Esophagus mucosa (tissue), 1 donor: Measurements from ENCODE around the gene CLDN17. TPM values are rescaled to one million over a fixed set of nuclear protein-coding genes. Genes with fewer than 3 reads are reported as not detected.
A peak's percentile ranks its signal among the peaks of the same experiment; 100 is the strongest.

Experiments used
- ATAC-seq: fragments of 200-7000 bp; cut with Tn5 transposase; one replicate; pipeline ENCODE4 v1.9.1; 2020
- total RNA-seq: library from RNA; stranded (reverse); gene quantifications from one replicate; pipeline ENCODE4 v1.2.4, GENCODE V29; 2023
- donor health status: DM: yes; HTN: yes; CAD: no.

The CLDN17 gene, protein sequence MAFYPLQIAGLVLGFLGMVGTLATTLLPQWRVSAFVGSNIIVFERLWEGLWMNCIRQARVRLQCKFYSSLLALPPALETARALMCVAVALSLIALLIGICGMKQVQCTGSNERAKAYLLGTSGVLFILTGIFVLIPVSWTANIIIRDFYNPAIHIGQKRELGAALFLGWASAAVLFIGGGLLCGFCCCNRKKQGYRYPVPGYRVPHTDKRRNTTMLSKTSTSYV
- total RNA-seq, result 1.8 TPM

DNA sequence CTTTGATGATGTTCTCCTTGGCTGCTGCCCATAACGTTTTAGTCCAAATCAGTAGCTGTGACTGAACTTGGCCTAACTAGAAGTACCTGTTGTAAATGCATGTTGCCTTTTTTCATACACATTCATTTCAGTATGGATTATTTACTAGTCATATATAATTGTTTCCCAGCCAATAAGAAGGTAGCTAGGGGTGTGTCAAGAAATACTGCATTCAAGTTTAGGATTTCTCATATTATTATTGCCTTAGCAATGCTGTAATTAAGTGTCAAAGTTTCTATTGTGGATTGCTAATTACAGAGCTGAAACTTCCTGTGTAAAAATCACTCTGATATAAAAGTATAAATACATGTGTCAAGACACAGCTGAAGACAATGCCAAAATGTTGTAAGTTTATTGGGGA is at the start of gene CLDN17:
Gene CLDN17, minus strand, starts transcription at position 101 of the 400 bp plus-strand sequence. CDS start 188 bp downstream, outside the sequence.
- ATAC-seq, result peak; percentile 71

GRCh38 chr21:30216041-30216723 is 49.6 kb upstream of the CLDN17 start, which contains the start of gene CLDN8:
CLDN8 (minus strand) TSS chr21:30216097; CDS start chr21:30215925, 172 bp downstream.
- ATAC-seq, result peak; percentile 96

DNA sequence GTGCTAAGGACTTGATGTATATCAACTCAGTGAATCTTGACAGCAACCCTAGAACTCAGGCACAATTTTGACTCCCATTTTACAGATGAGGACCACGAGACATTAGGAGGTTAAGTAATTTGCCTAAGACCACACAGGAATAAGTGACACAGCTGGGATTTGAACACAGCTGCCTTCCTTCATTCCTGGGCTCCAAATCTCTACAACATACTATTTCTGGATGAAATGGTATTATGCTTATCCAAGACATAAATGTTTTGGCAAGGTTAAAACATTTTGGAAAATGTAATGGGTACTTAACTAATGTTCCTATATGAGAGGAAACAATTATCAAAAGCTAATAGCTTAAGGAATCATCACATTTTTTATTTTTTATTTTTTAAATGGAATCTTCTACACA is 44.5 kb upstream of the CLDN17 start:
- no peak for ATAC-seq

DNA sequence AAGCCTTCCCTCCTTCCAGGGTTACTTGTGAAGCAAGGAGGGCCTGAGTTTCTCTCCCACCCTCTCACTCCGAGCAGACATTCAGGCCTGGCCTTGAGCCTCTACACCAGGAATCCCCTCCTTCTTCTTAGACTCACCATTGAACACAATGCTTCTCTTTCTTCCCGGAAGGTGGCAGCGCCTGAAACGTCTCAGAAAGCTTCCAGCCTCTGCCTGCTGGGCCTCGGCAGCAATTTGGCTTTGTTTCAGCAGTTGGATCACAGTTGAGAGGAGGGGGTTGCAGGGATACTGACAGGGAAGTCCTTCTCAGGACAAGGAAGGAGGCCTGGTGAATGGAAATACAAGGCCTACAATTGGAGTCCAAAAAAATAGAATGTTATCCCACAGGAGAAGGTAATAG is 43.0 kb upstream of the CLDN17 start:
- ATAC-seq, result no peak

GRCh38 chr21:30207252-30207579 is 40.6 kb upstream of the CLDN17 start:
- no peak for ATAC-seq

DNA sequence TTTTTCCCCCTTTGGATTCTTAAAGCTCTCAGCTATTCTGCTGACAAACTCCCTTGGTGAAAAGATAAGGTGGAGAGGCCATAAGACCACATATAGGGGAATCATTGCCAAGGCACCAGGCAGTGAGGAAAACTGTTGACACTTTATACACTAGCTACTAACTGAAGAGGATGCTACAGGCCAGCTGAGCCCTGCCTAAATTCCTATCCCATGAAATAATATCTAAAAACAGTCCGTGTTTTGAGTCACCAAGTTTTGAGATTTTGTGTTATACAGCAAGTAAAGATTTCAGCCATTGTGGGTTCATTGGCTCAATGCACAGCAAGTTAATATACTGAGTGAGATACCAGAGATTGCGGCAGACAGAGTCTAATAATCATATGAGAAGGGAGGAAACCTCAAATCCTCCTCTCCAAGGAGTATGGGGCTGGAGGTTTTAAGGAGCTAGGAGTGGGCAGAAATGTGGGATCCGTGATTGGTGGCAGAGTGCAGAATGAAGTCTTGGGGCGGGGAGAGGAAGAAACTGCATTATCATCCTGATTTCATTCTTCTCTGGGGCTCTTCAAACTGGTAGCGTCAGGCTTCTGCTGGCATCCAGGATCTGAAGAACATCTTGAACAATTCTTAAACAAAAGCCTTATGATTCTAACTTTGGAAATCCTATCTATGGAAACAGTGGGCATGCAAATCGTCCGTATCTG is 40.1 kb upstream of the CLDN17 start:
- no peak for ATAC-seq

- no peak for ATAC-seq
Measured at GRCh38 chr21:30200000-30200399, 33.4 kb upstream of the CLDN17 start.

DNA sequence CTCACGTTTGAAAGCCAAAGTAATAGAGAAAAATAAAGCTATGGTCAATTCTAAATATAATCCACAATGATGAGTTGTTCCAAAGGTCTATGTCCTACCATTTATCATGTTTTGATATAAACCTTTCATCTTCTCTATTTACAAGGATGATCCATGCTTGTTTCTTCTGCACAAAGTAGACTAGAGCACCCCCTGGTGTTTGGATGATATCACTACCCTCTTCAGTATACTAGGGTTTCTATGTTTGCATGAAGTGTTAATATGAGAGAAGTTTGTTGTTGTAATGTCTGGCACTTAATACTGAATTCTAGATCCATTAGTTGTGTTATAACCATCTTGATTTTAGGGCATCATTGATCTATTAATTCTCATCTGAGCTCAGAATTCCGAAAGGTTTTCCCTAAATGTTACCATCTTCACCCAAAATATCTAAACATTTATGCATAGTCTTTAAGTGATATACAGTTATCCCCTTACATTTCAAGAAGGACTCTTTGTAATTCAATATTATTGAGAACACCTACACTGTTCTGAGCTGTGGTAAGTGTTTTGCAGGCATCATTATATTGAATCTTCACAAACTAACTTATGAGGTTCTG is 28.2 kb upstream of the CLDN17 start:
- ATAC-seq, result peak; percentile 86

- no peak for ATAC-seq
Measured at GRCh38 chr21:30193201-30193600, 26.6 kb upstream of the CLDN17 start.

DNA sequence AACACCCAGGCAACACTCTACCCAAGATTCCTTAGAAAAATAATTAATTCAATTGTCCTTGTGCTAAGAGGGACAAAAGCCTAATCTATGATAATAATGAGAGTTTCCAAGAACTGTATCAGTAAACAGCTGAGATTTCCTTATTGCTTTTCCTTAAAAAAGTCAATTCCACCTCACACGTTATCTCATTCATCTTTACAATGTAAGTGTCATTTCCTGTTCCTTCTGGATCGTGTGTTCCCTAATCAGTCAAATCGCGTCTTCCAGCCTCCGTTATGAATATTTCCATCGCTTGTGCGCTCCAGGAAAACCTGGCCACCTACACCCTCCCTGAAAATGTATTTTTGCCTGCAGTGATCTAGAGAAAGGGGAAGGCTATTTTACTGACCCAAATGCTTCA is 23.9 kb upstream of the CLDN17 start:
- ATAC-seq, result no peak

DNA sequence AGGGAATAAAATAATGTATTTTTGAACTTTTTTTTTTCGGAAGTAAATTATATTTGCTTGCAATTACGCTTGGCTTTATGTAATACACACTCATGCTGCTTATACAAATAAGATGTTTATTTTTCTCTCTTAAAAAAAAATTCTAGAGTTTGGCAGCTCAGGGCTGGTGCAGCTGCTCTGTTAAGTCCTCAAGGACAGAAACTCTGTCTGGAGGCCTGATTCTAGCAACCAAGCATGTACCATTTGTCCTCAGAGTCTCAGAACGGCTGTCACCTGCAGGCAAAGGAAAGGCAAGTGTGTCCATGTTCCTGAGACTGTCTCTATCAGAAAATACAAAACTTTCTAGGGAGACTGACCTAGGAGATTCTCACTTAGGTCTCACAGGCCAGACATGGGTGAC is 23.2 kb upstream of the CLDN17 start:
- no peak for ATAC-seq

DNA sequence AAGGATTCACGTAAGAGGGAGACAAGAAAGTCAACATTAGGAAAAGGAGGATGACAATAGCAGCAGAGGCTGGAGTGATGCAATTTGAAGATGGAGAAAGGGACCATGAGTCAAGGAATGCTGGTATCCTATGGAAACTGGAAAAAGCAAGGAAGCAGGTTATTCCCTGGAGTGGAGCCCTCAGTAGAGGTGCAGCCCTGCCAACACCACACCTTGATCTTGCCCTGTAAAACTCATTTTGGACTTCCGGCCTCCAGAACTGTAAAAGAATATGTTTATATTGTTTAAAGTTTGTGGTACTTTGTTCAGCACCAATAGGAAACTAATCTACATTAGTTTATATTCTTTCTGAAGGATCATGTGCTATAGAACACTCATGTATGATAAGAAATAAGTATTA is 19.6 kb upstream of the CLDN17 start:
- no peak for ATAC-seq

DNA sequence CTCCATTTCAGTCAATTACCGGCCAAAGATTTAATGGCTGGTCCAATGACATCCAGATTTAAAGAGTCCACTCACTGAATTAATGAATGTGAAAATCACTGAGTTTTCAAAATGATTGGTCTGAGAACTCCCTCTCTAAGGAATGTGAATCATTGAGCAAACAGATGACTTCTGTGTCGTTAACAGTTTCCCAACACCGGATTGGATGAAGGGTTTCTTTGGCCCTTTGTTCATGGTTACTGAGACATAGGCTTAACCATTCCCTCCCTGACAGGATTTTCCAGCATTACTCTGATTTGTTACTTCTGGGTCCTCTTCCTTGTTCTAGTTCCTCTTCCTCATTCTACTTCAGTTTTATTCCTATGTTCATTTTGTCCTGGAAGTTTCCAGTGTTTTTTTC is 1.5 kb upstream of the CLDN17 start:
- peak; percentile 75 for ATAC-seq

- ATAC-seq, result no peak
Measured at GRCh38 chr21:30166171-30166570, 434 bp downstream of the CLDN17 start.

DNA sequence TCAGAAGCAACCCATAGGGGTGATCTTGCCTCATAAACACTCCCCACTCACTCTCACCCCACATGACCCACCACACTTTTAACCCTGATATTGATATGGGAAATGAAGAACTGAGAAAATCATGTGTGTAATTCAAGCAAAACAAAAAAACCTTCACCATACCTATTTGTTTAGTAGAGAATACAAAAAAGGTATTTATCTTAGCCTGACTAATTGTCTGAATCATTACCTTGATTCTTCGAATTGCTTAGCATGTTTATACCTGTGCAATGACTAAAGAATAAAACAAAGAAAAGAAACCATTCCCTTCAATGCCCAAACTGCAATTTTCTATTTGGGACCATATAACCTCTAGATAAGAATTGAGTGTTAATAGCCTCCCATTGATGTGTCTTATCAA is 1.8 kb downstream of the CLDN17 start:
- peak; percentile 71 for ATAC-seq

DNA sequence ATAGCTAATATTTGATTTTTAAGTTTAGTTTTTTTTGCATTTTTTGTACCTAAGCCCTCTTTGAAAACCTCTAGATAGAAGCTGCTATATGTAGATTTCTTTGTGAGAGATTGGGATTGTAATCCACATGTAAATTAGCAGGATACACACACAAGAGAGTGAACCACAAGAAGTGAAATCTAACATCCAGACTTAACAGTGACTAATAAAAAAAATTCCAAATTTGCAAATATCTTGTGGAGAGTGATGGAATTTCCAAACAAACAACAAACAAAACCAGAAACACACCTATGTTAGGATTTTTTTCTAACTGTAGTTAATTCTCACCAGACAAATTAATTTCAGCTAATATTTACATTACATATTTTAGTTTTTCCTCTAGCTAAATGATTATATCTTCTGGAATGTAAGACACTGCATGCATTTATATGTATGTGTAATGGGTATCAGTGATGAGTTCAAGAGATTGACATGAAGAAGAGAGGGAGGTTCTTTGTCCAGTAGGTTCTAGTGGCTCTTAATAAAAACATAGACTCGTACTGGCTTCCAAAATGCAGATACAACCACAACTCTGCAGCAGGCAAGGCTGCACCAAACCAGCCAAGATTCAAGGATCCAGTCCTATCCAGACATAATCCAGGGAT is 12.8 kb downstream of the CLDN17 start:
- peak; percentile 28 for ATAC-seq

- no peak for ATAC-seq
Measured at GRCh38 chr21:30152792-30153191, 13.8 kb downstream of the CLDN17 start.

- ATAC-seq, result no peak
Measured at GRCh38 chr21:30148906-30149305, 17.7 kb downstream of the CLDN17 start.

DNA sequence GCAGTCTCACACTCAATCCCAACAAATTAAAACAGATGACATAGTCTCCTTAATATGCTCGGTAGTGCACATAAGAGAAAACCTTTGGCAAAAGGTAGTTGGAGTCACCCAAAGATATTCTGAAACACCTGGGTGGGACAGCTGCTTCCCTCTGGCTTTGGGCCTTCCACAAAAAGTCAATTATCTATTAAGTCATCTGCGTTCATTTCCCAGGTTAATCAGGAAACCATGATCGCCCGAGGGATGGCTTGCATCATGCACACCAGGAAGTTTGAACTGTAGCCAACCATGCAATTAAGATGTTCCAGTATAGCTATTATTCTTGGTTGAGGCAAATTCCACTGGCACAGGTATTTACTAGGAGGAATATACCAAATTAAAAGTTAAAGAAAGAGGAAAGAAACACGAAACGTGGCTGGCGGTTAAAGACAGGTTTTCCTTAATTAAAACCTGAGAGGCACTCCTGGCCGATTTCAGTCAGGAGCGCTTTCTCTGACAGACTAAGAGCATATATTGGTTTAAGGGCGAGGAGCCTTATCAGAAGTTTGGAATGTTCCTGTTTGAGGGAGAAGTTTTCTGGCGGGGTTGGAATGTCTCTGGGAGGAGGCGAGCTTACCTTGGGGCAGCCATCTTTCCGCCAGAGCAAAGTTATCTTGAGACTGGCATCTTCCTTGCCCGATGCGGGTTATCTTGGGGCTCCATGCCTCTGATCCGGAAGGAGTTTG is 19.9 kb downstream of the CLDN17 start:
- ATAC-seq, result peak; percentile 83

DNA sequence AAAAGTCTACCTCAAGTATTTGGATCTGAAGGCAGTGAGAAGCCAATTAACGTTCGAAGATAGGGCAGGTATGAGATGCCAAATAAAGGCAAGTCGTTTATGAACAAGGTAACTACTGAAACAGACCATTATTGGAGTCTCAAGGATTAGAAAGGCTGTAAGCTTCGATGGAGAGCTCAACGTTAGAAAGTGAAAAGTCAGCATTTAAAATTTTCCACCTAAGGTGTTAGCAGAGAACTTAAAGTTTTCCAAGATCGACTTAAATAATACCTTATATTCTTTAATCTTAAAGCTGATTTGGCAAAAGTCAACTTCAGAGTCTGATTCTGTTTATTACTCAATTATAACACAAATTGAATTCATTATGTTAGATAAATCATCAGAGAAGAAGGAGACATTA is 28.1 kb downstream of the CLDN17 start:
- ATAC-seq, result no peak

- no peak for ATAC-seq
Measured at GRCh38 chr21:30129246-30129645, 37.4 kb downstream of the CLDN17 start.

- ATAC-seq, result peak; percentile 95
Measured at GRCh38 chr21:30126576-30126975, 40.0 kb downstream of the CLDN17 start.
